HEK293 (cell line): ENCODE measurements around the gene F2R.

Source experiments
- FEZF1 ChIP-seq: fragments of 450-650 bp; formaldehyde crosslinking; IDR thresholded peaks from 2 replicates; pipeline ENCODE4 v1.5.1; 2016; ENCODE audit warnings: missing biosample characterization, missing genetic modification characterization
- GFI1B ChIP-seq: fragments of 450-650 bp; formaldehyde crosslinking; IDR thresholded peaks from 2 replicates; pipeline ENCODE4 v1.5.1; 2016; ENCODE audit warnings: missing biosample characterization, missing genetic modification characterization
- HOXD13 ChIP-seq: sonication (generic); formaldehyde crosslinking; IDR thresholded peaks from 2 replicates; pipeline ENCODE4 v1.8.0; 2022; ENCODE audit warnings: missing genetic modification reagents, borderline replicate concordance
- INSM2 ChIP-seq: fragments of 450-650 bp; formaldehyde crosslinking; IDR thresholded peaks from 2 replicates; pipeline ENCODE4 v1.5.1; 2016; ENCODE audit warnings: missing biosample characterization, missing genetic modification characterization
- PRDM2 ChIP-seq: fragments of 450-650 bp; formaldehyde crosslinking; IDR thresholded peaks from 2 replicates; pipeline ENCODE4 v1.5.1; 2016; ENCODE audit warnings: missing biosample characterization, missing genetic modification characterization, borderline replicate concordance
- PRDM6 ChIP-seq: fragments of 450-650 bp; formaldehyde crosslinking; IDR thresholded peaks from 2 replicates; pipeline ENCODE4 v1.5.1; 2017; ENCODE audit warnings: missing biosample characterization, missing genetic modification characterization
- SP7 ChIP-seq: fragments of 450-650 bp; formaldehyde crosslinking; IDR thresholded peaks from 2 replicates; pipeline ENCODE4 v1.5.1; 2016; ENCODE audit warnings: missing biosample characterization, missing genetic modification characterization
- YY2 ChIP-seq: fragments of 450-650 bp; formaldehyde crosslinking; IDR thresholded peaks from 2 replicates; pipeline ENCODE4 v1.5.1; 2016; ENCODE audit warnings: missing biosample characterization, missing genetic modification characterization
- ZBTB21 ChIP-seq: fragments of 450-650 bp; formaldehyde crosslinking; IDR thresholded peaks from 2 replicates; pipeline ENCODE4 v1.5.1; 2017; ENCODE audit warnings: missing biosample characterization, missing genetic modification characterization
- ZNF114 ChIP-seq: fragments of 450-650 bp; formaldehyde crosslinking; IDR thresholded peaks from 2 replicates; pipeline ENCODE4 v1.5.0; 2017; ENCODE audit warnings: missing biosample characterization, missing genetic modification characterization
- ZNF175 ChIP-seq: fragments of 450-650 bp; formaldehyde crosslinking; IDR thresholded peaks from 2 replicates; pipeline ENCODE4 v1.5.1; 2016; ENCODE audit warnings: missing biosample characterization, missing genetic modification characterization
- ZNF223 ChIP-seq: fragments of 450-650 bp; formaldehyde crosslinking; IDR thresholded peaks from 2 replicates; pipeline ENCODE4 v1.5.1; 2016; ENCODE audit warnings: missing biosample characterization, missing genetic modification characterization
- ZNF23 ChIP-seq: fragments of 450-650 bp; formaldehyde crosslinking; IDR thresholded peaks from 2 replicates; pipeline ENCODE4 v1.5.1; 2016; ENCODE audit warnings: missing biosample characterization, missing genetic modification characterization, borderline replicate concordance
- ZNF26 ChIP-seq: fragments of 450-650 bp; formaldehyde crosslinking; IDR thresholded peaks from 2 replicates; pipeline ENCODE4 v1.5.1; 2016; ENCODE audit warnings: missing biosample characterization, missing genetic modification characterization
- ZNF398 ChIP-seq: fragments of 450-650 bp; formaldehyde crosslinking; IDR thresholded peaks from 2 replicates; pipeline ENCODE4 v1.5.1; 2017; ENCODE audit warnings: missing biosample characterization, missing genetic modification characterization
- ZNF521 ChIP-seq: fragments of 450-650 bp; formaldehyde crosslinking; IDR thresholded peaks from 2 replicates; pipeline ENCODE4 v1.5.1; 2017; ENCODE audit warnings: missing biosample characterization, mild to moderate bottlenecking, missing genetic modification characterization
- ZNF529 ChIP-seq: fragments of 450-650 bp; formaldehyde crosslinking; IDR thresholded peaks from 2 replicates; pipeline ENCODE4 v1.5.1; 2017; ENCODE audit warnings: missing genetic modification characterization, missing biosample characterization; ENCODE audit not compliant: insufficient replicate concordance
- ZNF596 ChIP-seq: fragments of 450-650 bp; IDR thresholded peaks from 2 replicates; pipeline ENCODE4 v1.5.0; 2018; ENCODE audit warnings: missing biosample characterization, mild to moderate bottlenecking, missing genetic modification characterization, moderate library complexity
- ZNF624 ChIP-seq: fragments of 450-650 bp; formaldehyde crosslinking; IDR thresholded peaks from 2 replicates; pipeline ENCODE4 v1.5.1; 2017; ENCODE audit warnings: missing biosample characterization, missing genetic modification characterization
- ZNF677 ChIP-seq: fragments of 450-650 bp; IDR thresholded peaks from 2 replicates; pipeline ENCODE4 v1.5.0; 2018; ENCODE audit warnings: missing biosample characterization, mild to moderate bottlenecking, missing genetic modification characterization, moderate library complexity
- ZNF701 ChIP-seq: fragments of 450-650 bp; formaldehyde crosslinking; IDR thresholded peaks from 2 replicates; pipeline ENCODE4 v1.5.1; 2016; ENCODE audit warnings: missing biosample characterization, missing genetic modification characterization
- ZNF837 ChIP-seq: fragments of 450-650 bp; formaldehyde crosslinking; IDR thresholded peaks from 2 replicates; pipeline ENCODE4 v1.5.1; 2016; ENCODE audit warnings: missing biosample characterization, missing genetic modification characterization
- ZSCAN16 ChIP-seq: fragments of 450-650 bp; formaldehyde crosslinking; IDR thresholded peaks from 2 replicates; pipeline ENCODE4 v1.5.1; 2016; ENCODE audit warnings: missing biosample characterization, missing genetic modification characterization
- ZXDB ChIP-seq: fragments of 450-650 bp; formaldehyde crosslinking; IDR thresholded peaks from 2 replicates; pipeline ENCODE4 v1.5.1; 2016; ENCODE audit warnings: missing biosample characterization, missing genetic modification characterization
- TF ChIP-seq, protein P1 (sequence below): fragments of 450-650 bp; formaldehyde crosslinking; optimal IDR thresholded peaks from 2 replicates; pipeline ENCODE3; 2016; ENCODE audit warnings: missing biosample characterization, mild to moderate bottlenecking, missing genetic modification characterization
- TF ChIP-seq, protein P2 (sequence below): fragments of 450-650 bp; formaldehyde crosslinking; IDR thresholded peaks from 2 replicates; pipeline ENCODE4 v1.5.1; 2017; ENCODE audit warnings: missing biosample characterization, mild to moderate bottlenecking, missing genetic modification characterization, moderate library complexity

F2R gene

DNA sequence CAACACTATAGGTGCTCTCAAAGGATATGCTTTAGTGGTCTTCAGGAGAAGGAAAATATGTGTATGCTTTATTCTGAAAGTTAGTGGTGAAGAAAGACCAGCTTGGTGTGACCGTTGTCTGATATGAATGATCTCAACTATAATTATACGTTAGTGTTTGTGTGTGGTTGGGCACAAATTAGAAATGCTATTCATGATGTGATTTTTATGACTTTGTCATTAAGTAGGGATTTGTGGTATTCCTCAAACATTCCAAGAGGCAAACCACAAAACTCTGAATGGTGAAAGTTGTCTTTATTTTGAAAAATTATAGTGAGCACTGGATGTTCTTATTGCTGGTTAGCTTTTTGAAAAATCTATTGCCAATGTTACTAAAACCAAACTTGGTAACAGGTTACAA is 6.2 kb upstream of the F2R start (continued):
- no peak for TF ChIP-seq PRDM2
- TF ChIP-seq, protein P1, sequence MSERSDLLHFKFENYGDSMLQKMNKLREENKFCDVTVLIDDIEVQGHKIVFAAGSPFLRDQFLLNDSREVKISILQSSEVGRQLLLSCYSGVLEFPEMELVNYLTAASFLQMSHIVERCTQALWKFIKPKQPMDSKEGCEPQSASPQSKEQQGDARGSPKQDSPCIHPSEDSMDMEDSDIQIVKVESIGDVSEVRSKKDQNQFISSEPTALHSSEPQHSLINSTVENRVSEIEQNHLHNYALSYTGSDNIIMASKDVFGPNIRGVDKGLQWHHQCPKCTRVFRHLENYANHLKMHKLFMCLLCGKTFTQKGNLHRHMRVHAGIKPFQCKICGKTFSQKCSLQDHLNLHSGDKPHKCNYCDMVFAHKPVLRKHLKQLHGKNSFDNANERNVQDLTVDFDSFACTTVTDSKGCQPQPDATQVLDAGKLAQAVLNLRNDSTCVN (tag by site-specific recombination) = no peak
- no peak for TF ChIP-seq ZNF114 (tag by site-specific recombination)
- TF ChIP-seq ZNF837 = no peak
- no peak for TF ChIP-seq ZNF26 (tag by site-specific recombination)
- no peak for TF ChIP-seq ZNF529
- TF ChIP-seq FEZF1 = peak; percentile 69
- TF ChIP-seq ZNF624 (tag by site-specific recombination) = no peak
- no peak for TF ChIP-seq ZNF175 (tag by site-specific recombination)
- no peak for TF ChIP-seq ZNF223
- no peak for TF ChIP-seq ZNF23 (tag by site-specific recombination)
- TF ChIP-seq INSM2 (tag by site-specific recombination) = peak; percentile 81
- TF ChIP-seq ZNF701 = no peak
- no peak for TF ChIP-seq ZNF398 (tag by site-specific recombination)
- no peak for TF ChIP-seq ZXDB (tag by site-specific recombination)
- TF ChIP-seq ZNF677 = no peak
- TF ChIP-seq GFI1B (tag by site-specific recombination) = peak; percentile 72; the same call in 1 of the 2 replicates
- no peak for TF ChIP-seq YY2 (tag by site-specific recombination)
- peak; percentile 53; the same call in 1 of the 2 replicates for TF ChIP-seq ZBTB21 (tag by site-specific recombination)
- TF ChIP-seq SP7 (tag by site-specific recombination) = peak; percentile 100
- TF ChIP-seq, protein P2, sequence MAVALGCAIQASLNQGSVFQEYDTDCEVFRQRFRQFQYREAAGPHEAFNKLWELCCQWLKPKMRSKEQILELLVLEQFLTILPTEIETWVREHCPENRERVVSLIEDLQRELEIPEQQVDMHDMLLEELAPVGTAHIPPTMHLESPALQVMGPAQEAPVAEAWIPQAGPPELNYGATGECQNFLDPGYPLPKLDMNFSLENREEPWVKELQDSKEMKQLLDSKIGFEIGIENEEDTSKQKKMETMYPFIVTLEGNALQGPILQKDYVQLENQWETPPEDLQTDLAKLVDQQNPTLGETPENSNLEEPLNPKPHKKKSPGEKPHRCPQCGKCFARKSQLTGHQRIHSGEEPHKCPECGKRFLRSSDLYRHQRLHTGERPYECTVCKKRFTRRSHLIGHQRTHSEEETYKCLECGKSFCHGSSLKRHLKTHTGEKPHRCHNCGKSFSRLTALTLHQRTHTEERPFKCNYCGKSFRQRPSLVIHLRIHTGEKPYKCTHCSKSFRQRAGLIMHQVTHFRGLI (tag by site-specific recombination) = peak; percentile 84
- TF ChIP-seq HOXD13 (CRISPR knock-in tag) = peak; percentile 72; the same call in 1 of the 2 replicates
- TF ChIP-seq ZNF521 (tag by site-specific recombination) = no peak
- no peak for TF ChIP-seq ZNF596
- peak; percentile 89 for TF ChIP-seq PRDM6 (tag by site-specific recombination)
- TF ChIP-seq ZSCAN16 (tag by site-specific recombination) = no peak
